Stimulated activated CD4-positive, alpha-beta T cell treated with anti-CD3 and anti-CD28 coated beads, Interleukin-4, amount 100 ng/mL, for 48 hours (primary cell): Measurements from ENCODE around the gene MAP2K6.

Source experiments
- DNase-seq, 2 donors: peaks; one replicate each; pipeline ENCODE4 v3.0.0-alpha.2; 2020; ENCODE audit warnings: low read depth in 2 of 2

The MAP2K6 gene

GRCh38 chr17:69578385-69578936 is 164.0 kb downstream of the MAP2K6 start:
- no peak for DNase-seq

- no peak for DNase-seq
Observed at GRCh38 chr17:69579961-69580677, 165.6 kb downstream of the MAP2K6 start.

- no peak for DNase-seq
Observed at GRCh38 chr17:69581061-69581961, 166.8 kb downstream of the MAP2K6 start.

GRCh38 chr17:69588316-69588715 is 173.8 kb downstream of the MAP2K6 start:
- no peak for DNase-seq

- DNase-seq, result no peak
Observed at GRCh38 chr17:69588827-69589239, 174.3 kb downstream of the MAP2K6 start.

GRCh38 chr17:69590671-69591070 is 176.2 kb downstream of the MAP2K6 start:
- DNase-seq, result no peak

- no peak for DNase-seq
Observed at GRCh38 chr17:69592692-69593350, 178.3 kb downstream of the MAP2K6 start.

- no peak for DNase-seq
Observed at GRCh38 chr17:69593351-69593715, 178.8 kb downstream of the MAP2K6 start.

- DNase-seq, result no peak
Observed at GRCh38 chr17:69593716-69594115, 179.2 kb downstream of the MAP2K6 start.

- no peak for DNase-seq
Observed at GRCh38 chr17:69594641-69595040, 180.1 kb downstream of the MAP2K6 start.

GRCh38 chr17:69596141-69596540 is 181.6 kb downstream of the MAP2K6 start:
- no peak for DNase-seq

- no peak for DNase-seq
Observed at GRCh38 chr17:69597898-69598692, 183.6 kb downstream of the MAP2K6 start.

- DNase-seq, result no peak
Observed at GRCh38 chr17:69602972-69603371, 188.5 kb downstream of the MAP2K6 start.
